ENCODE results near the gene LIX1L.

LIX1L gene

GRCh38 chr1:145983960-145984830, 26.4 kb upstream of the LIX1L start:
- Histone ChIP-seq H3K9me3 (replicated peaks; ENCODE audit: low read length) (no peaks in the 10 kb centered on the region), H3K4me3 (ENCODE audit: low read length) (no peak overlapping the region), H3K36me3 (ENCODE audit: insufficient read depth, low read length) (no peaks in the 10 kb centered on the region), H3K4me2 (ENCODE audit: low read length) (peak overlapping the region; percentile 64), H3K9ac (ENCODE audit: low read depth, low read length) (peak overlapping the region; percentile 9), H3K27me3 (ENCODE audit: control insufficient read depth, insufficient read depth, low read length) (no peaks in the 10 kb centered on the region), H3K4me1 (ENCODE audit: control insufficient read depth, insufficient read depth, low read length) (peaks cover 50% of the 10 kb centered on the region)

GRCh38 chr1:145983206-145983675, 25.4 kb upstream of the LIX1L start:
- Histone ChIP-seq H3K9ac (ENCODE audit: low read depth, low read length) (peak overlapping the region; percentile 9), H3K4me2 (ENCODE audit: low read length) (no peak overlapping the region), H3K27me3 (ENCODE audit: control insufficient read depth, insufficient read depth, low read length) (no peaks in the 10 kb centered on the region), H3K9me3 (replicated peaks; ENCODE audit: low read length) (no peaks in the 10 kb centered on the region), H3K4me3 (ENCODE audit: low read length) (no peak overlapping the region), H3K4me1 (ENCODE audit: control insufficient read depth, insufficient read depth, low read length) (peaks cover 60% of the 10 kb centered on the region), H3K36me3 (ENCODE audit: insufficient read depth, low read length) (peaks cover under 1% of the 10 kb centered on the region)

- Histone ChIP-seq H3K4me1 (ENCODE audit: control insufficient read depth, insufficient read depth, low read length) (peaks cover 69% of the 10 kb centered on the region), H3K4me2 (ENCODE audit: low read length) (no peak overlapping the region), H3K27me3 (ENCODE audit: control insufficient read depth, insufficient read depth, low read length) (no peaks in the 10 kb centered on the region), H3K36me3 (ENCODE audit: insufficient read depth, low read length) (peaks cover 3% of the 10 kb centered on the region), H3K4me3 (ENCODE audit: low read length) (no peak overlapping the region), H3K9ac (ENCODE audit: low read depth, low read length) (no peak overlapping the region), H3K9me3 (replicated peaks; ENCODE audit: low read length) (no peaks in the 10 kb centered on the region)
Observed at GRCh38 chr1:145982010-145982723, 24.4 kb upstream of the LIX1L start.

GRCh38 chr1:145980457-145980994, 22.7 kb upstream of the LIX1L start:
- Histone ChIP-seq H3K9ac (ENCODE audit: low read depth, low read length) (peak overlapping the region; percentile 32), H3K27me3 (ENCODE audit: control insufficient read depth, insufficient read depth, low read length) (no peaks in the 10 kb centered on the region), H3K4me1 (ENCODE audit: control insufficient read depth, insufficient read depth, low read length) (peaks cover 59% of the 10 kb centered on the region), H3K4me3 (ENCODE audit: low read length) (no peak overlapping the region), H3K36me3 (ENCODE audit: insufficient read depth, low read length) (peaks cover 3% of the 10 kb centered on the region), H3K4me2 (ENCODE audit: low read length) (no peak overlapping the region), H3K9me3 (replicated peaks; ENCODE audit: low read length) (no peaks in the 10 kb centered on the region)

- H3K36me3 ChIP-seq (ENCODE audit: insufficient read depth, low read length), result peaks cover 3% of the 10 kb centered on the region
- H3K4me1 ChIP-seq (ENCODE audit: control insufficient read depth, insufficient read depth, low read length), result peaks cover 52% of the 10 kb centered on the region
- peak overlapping the region; percentile 10 for H3K4me3 ChIP-seq (ENCODE audit: low read length)
- no peaks in the 10 kb centered on the region for H3K9me3 ChIP-seq (replicated peaks; ENCODE audit: low read length)
- peak overlapping the region; percentile 41 for H3K4me2 ChIP-seq (ENCODE audit: low read length)
- peak overlapping the region; percentile 32 for H3K9ac ChIP-seq (ENCODE audit: low read depth, low read length)
- H3K27me3 ChIP-seq (ENCODE audit: control insufficient read depth, insufficient read depth, low read length), result no peaks in the 10 kb centered on the region
Observed at GRCh38 chr1:145979746-145980456, 22.1 kb upstream of the LIX1L start.

GRCh38 chr1:145978854-145979745, 21.3 kb upstream of the LIX1L start:
- peak overlapping the region; percentile 29 for H3K4me3 ChIP-seq (ENCODE audit: low read length)
- peaks cover 46% of the 10 kb centered on the region for H3K4me1 ChIP-seq (ENCODE audit: control insufficient read depth, insufficient read depth, low read length)
- peak overlapping the region; percentile 74 for H3K4me2 ChIP-seq (ENCODE audit: low read length)
- H3K9me3 ChIP-seq (replicated peaks; ENCODE audit: low read length), result no peaks in the 10 kb centered on the region
- peak overlapping the region; percentile 79 for H3K9ac ChIP-seq (ENCODE audit: low read depth, low read length)
- no peaks in the 10 kb centered on the region for H3K27me3 ChIP-seq (ENCODE audit: control insufficient read depth, insufficient read depth, low read length)
- peaks cover 3% of the 10 kb centered on the region for H3K36me3 ChIP-seq (ENCODE audit: insufficient read depth, low read length)

- Histone ChIP-seq H3K4me1 (ENCODE audit: control insufficient read depth, insufficient read depth, low read length) (peaks cover 39% of the 10 kb centered on the region), H3K9me3 (replicated peaks; ENCODE audit: low read length) (no peaks in the 10 kb centered on the region), H3K4me3 (ENCODE audit: low read length) (peak overlapping the region; percentile 29), H3K36me3 (ENCODE audit: insufficient read depth, low read length) (peaks cover 3% of the 10 kb centered on the region), H3K27me3 (ENCODE audit: control insufficient read depth, insufficient read depth, low read length) (no peaks in the 10 kb centered on the region), H3K9ac (ENCODE audit: low read depth, low read length) (peak overlapping the region; percentile 79), H3K4me2 (ENCODE audit: low read length) (peak overlapping the region; percentile 74)
Observed at GRCh38 chr1:145978471-145978853, 20.6 kb upstream of the LIX1L start.

- Histone ChIP-seq H3K27me3 (ENCODE audit: control insufficient read depth, insufficient read depth, low read length) (no peaks in the 10 kb centered on the region), H3K9ac (ENCODE audit: low read depth, low read length) (peak overlapping the region; percentile 79), H3K4me2 (ENCODE audit: low read length) (peak overlapping the region; percentile 74), H3K9me3 (replicated peaks; ENCODE audit: low read length) (no peaks in the 10 kb centered on the region), H3K36me3 (ENCODE audit: insufficient read depth, low read length) (peaks cover 3% of the 10 kb centered on the region), H3K4me1 (ENCODE audit: control insufficient read depth, insufficient read depth, low read length) (peaks cover 32% of the 10 kb centered on the region), H3K4me3 (ENCODE audit: low read length) (no peak overlapping the region)
Observed at GRCh38 chr1:145977486-145978470, 20.0 kb upstream of the LIX1L start.

GRCh38 chr1:145977016-145977415, 19.2 kb upstream of the LIX1L start:
- H3K4me1 ChIP-seq (ENCODE audit: control insufficient read depth, insufficient read depth, low read length), result peaks cover 30% of the 10 kb centered on the region
- H3K4me3 ChIP-seq (ENCODE audit: low read length), result no peak overlapping the region

GRCh38 chr1:145975216-145975615, 17.4 kb upstream of the LIX1L start:
- Histone ChIP-seq H3K4me3 (ENCODE audit: low read length) (no peak overlapping the region), H3K9ac (ENCODE audit: low read depth, low read length) (no peak overlapping the region), H3K36me3 (ENCODE audit: insufficient read depth, low read length) (peaks cover 3% of the 10 kb centered on the region), H3K4me1 (ENCODE audit: control insufficient read depth, insufficient read depth, low read length) (peaks cover 27% of the 10 kb centered on the region), H3K9me3 (replicated peaks; ENCODE audit: low read length) (no peaks in the 10 kb centered on the region), H3K27me3 (ENCODE audit: control insufficient read depth, insufficient read depth, low read length) (no peaks in the 10 kb centered on the region), H3K4me2 (ENCODE audit: low read length) (no peak overlapping the region)

More at GRCh38 chr1:145977016-145977415, 19.2 kb upstream of the LIX1L start:
- Histone ChIP-seq H3K9me3 (replicated peaks; ENCODE audit: low read length) (no peaks in the 10 kb centered on the region), H3K4me2 (ENCODE audit: low read length) (no peak overlapping the region), H3K27me3 (ENCODE audit: control insufficient read depth, insufficient read depth, low read length) (no peaks in the 10 kb centered on the region), H3K9ac (ENCODE audit: low read depth, low read length) (no peak overlapping the region), H3K36me3 (ENCODE audit: insufficient read depth, low read length) (peaks cover 3% of the 10 kb centered on the region)
